HG02610 (cell line): ENCODE data around the gene CAPN2.
"Not testable (repeated sequence)": the region's sequence is repeated elsewhere in the genome, so short reads cannot be mapped to it uniquely, and the experiment has no call there.

Experiments
- ATAC-seq: cut with Tn5 transposase; IDR thresholded peaks from one replicate; pipeline ENCODE4 v1.9.1; 2021; ENCODE audit warnings: mild to moderate bottlenecking, moderate library complexity; ENCODE audit not compliant: unreplicated experiment

Gene CAPN2

GRCh38 chr1:223738465-223739365 is 26.4 kb downstream of the CAPN2 start:
- no peak for ATAC-seq

- ATAC-seq: no peak
These were observed 27.2 kb downstream of the CAPN2 start for GRCh38 chr1:223739366-223740037.

GRCh38 chr1:223740038-223740736 is 27.8 kb downstream of the CAPN2 start:
- ATAC-seq: not testable (repeated sequence)

GRCh38 chr1:223741861-223742260 is 29.5 kb downstream of the CAPN2 start:
- no peak for ATAC-seq

GRCh38 chr1:223742856-223743517 is 30.6 kb downstream of the CAPN2 start:
- no peak for ATAC-seq

- ATAC-seq: no peak
These were observed 33.4 kb downstream of the CAPN2 start for GRCh38 chr1:223745731-223746130.

GRCh38 chr1:223747838-223748335 is 35.5 kb downstream of the CAPN2 start:
- no peak for ATAC-seq

GRCh38 chr1:223748405-223748772 is 36.0 kb downstream of the CAPN2 start:
- ATAC-seq: no peak

- ATAC-seq: peak; percentile 74
These were observed 36.7 kb downstream of the CAPN2 start for GRCh38 chr1:223748773-223749733.

GRCh38 chr1:223750730-223751570 is 38.6 kb downstream of the CAPN2 start:
- ATAC-seq: no peak

GRCh38 chr1:223751696-223752095 is 39.4 kb downstream of the CAPN2 start:
- no peak for ATAC-seq

- no peak for ATAC-seq
These were observed 40.6 kb downstream of the CAPN2 start for GRCh38 chr1:223752721-223753515.

GRCh38 chr1:223754681-223755431 is 42.5 kb downstream of the CAPN2 start:
- ATAC-seq: no peak

- no peak for ATAC-seq
These were observed 43.1 kb downstream of the CAPN2 start for GRCh38 chr1:223755432-223755792.

- ATAC-seq: no peak
These were observed 43.8 kb downstream of the CAPN2 start for GRCh38 chr1:223755992-223756775.

- ATAC-seq: no peak
These were observed 44.7 kb downstream of the CAPN2 start for GRCh38 chr1:223756806-223757700.
